SU-DHL-6 (cell line): ENCODE measurements around the gene NSUN2.
"Not testable (repeated sequence)": the region's sequence is repeated elsewhere in the genome, so short reads cannot be mapped to it uniquely, and the experiment has no call there.

Experiments used
- EZH2phosphoT487 ChIP-seq: fragments of 200-600 bp; sonication (generic), shearing (Covaris generic); conservative IDR thresholded peaks from 2 replicates; pipeline ENCODE4 v1.6.1; 2018; ENCODE audit warnings: mild to moderate bottlenecking, antibody characterized with exemption, low read length, moderate library complexity, mixed read lengths
- TF ChIP-seq, protein P1 (sequence below): fragments of 200-600 bp; sonication (generic); IDR thresholded peaks from one replicate; pipeline ENCODE4 v1.5.1; 2017; ENCODE audit warnings: antibody characterized with exemption, mild to moderate bottlenecking, low read length, moderate library complexity; ENCODE audit not compliant: insufficient read depth, poor library complexity, severe bottlenecking

- not testable (repeated sequence) for TF ChIP-seq EZH2phosphoT487
- TF ChIP-seq, protein P1, sequence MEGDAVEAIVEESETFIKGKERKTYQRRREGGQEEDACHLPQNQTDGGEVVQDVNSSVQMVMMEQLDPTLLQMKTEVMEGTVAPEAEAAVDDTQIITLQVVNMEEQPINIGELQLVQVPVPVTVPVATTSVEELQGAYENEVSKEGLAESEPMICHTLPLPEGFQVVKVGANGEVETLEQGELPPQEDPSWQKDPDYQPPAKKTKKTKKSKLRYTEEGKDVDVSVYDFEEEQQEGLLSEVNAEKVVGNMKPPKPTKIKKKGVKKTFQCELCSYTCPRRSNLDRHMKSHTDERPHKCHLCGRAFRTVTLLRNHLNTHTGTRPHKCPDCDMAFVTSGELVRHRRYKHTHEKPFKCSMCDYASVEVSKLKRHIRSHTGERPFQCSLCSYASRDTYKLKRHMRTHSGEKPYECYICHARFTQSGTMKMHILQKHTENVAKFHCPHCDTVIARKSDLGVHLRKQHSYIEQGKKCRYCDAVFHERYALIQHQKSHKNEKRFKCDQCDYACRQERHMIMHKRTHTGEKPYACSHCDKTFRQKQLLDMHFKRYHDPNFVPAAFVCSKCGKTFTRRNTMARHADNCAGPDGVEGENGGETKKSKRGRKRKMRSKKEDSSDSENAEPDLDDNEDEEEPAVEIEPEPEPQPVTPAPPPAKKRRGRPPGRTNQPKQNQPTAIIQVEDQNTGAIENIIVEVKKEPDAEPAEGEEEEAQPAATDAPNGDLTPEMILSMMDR: not testable (repeated sequence)
These were observed 12.9 kb upstream of the NSUN2 start for GRCh38 chr5:6645571-6646362.
